Measurements from ENCODE around the gene EPC2. TPM values are rescaled to one million over a fixed set of nuclear protein-coding genes. Genes with fewer than 3 reads are reported as not detected.
A peak's percentile ranks its signal among the peaks of the same experiment; 100 is the strongest.
"Not testable (repeated sequence)": the region's sequence is repeated elsewhere in the genome, so short reads cannot be mapped to it uniquely, and the experiment has no call there.

Gene EPC2
- total RNA-seq, 1 donor from 2014 or later: 16.4 TPM

GRCh38 chr2:148730085-148730484 is 85.5 kb downstream of the EPC2 start:
- no peak for ATAC-seq

DNA sequence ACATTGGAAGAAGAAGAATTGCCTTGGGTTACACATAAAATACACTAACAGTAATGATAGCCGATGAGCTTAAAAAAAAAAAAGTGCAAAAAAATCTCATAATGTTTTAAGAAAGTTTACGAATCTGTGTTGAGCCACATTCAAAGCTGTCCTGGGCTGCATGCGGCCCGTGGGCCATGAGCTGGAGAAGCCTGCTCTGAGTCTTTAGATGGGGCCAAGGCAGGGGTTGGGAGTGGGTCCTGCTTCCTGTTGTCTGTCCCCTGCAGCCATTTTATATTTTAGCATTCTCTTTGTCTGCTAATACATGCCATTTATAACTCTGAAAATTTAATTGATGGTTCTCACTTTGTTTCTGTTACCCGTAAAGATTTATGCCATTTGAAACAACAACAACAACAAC is 93.2 kb downstream of the EPC2 start:
- no peak for ATAC-seq

DNA sequence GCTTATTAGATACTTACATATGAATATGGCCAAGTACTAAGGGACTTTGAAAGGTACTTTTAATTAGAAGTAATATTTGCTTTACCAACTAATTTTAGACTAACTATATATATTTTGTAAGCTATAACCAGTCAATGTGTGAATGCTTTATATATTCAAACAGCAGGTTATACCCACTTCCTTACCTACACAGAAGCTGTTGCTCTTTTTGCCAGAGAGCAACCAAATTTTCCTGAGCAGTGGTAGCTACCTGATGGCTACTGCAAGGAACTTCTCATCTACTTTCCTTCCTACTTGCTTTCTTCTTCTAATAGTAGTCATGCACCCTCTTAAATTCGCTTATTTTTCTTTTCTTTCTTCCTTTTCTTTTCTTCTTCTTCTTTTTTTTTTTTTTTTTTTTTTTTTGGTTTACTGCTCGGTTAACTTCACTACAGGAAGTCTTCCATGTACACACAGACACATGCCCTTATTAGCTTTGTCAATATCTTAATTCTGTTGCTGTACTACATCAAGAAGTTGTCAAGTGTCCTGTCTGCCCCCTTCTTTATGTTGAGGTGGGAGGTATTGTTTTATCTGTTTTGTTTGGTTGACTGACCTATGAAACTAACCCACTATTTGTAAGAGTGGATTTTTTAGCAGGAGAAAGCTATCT is 95.0 kb downstream of the EPC2 start:
- ATAC-seq: no peak

- ATAC-seq: no peak
These were observed 97.8 kb downstream of the EPC2 start for GRCh38 chr2:148742373-148742772.

GRCh38 chr2:148745151-148745851 is 100.8 kb downstream of the EPC2 start:
- no peak for ATAC-seq

DNA sequence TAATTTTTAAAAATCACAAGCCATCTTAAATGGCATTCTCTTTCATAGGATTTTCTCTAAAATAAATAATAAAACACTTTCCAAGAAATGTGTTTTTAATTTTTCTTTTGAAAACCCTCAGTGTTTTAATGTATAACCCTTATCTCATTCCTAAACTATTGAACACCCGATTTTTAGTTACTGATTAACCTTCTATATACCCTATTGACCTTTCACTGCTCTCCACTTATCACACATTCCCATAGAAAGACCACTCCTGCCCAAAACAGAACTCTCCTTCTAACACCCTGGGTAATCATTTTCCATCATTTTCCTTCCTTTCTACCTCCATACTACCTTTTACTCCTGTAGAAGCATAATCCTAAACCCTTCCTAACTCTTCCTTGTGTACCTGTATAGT is 102.4 kb downstream of the EPC2 start:
- ATAC-seq: no peak

DNA sequence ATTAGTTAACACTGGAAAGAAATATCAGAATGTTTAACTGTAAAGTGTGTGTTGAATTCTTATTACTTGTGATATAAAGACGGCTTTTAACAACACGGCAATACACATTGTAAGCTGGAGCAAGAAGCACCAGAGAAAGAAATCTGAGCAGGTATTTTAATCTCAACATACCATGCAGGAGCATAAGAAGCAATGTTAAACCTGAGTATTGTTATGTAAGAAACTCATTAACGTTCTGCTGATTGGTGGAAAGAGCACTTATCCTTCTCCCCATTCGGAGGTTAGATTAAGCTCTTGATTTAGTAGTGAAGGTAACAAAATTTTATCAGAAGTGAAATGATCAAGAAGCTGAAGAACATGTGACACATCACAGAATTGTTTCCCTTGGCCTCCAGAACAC is 107.4 kb downstream of the EPC2 start:
- no peak for ATAC-seq

- no peak for ATAC-seq
These were observed 108.4 kb downstream of the EPC2 start for GRCh38 chr2:148752977-148753376.

DNA sequence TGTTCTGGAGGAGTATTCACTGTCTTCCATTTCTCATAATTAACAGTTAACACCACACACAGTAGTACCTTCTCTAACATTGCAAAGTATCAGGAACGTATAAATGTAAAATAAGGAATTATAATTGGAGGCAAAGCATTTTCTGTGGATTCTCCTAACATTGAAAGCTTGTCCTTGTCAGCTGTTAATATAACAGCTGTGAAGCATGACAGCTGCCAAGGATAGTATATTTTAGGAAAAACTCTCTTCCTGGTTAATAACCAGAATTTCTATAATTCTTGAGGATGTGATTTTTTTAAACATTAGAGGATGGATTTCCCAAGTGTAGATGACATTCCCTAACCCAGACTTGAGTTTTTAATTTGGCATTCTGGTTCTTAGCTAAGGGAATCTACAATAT is 110.3 kb downstream of the EPC2 start:
- ATAC-seq: no peak

DNA sequence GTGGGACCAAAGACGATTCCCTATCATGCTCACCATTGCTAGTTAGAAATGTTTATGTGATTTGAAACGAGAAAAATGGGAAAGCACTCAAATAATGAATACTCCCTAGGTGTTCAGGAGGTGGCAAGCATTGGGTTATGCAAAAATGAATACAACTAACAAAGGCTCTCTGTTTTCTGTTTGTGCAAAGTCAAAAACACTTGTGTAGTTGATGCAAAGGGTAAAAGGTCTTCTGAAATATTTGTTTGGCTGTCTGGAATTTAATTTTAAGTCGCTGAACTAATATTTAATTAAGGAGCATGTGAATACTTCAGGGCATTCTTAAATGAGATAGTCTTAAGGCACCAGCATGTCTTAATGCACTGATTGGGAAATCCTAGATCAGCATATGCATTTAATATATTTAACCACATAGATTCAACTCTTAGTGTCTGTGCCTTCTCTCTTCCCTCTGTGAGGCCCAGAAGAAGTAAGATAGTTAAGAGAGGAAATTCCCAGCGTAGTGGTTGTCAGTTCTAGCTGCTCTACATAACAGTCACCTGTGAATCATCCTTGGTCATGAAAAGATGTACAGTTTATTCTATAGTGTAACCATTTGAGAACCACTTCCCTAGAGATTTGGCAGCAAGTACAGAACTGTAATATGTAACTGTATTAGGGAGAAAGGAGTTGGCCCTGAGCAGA is 111.9 kb downstream of the EPC2 start:
- peak; percentile 73 for ATAC-seq

- no peak for ATAC-seq
These were observed 120.3 kb downstream of the EPC2 start for GRCh38 chr2:148764815-148765214.

DNA sequence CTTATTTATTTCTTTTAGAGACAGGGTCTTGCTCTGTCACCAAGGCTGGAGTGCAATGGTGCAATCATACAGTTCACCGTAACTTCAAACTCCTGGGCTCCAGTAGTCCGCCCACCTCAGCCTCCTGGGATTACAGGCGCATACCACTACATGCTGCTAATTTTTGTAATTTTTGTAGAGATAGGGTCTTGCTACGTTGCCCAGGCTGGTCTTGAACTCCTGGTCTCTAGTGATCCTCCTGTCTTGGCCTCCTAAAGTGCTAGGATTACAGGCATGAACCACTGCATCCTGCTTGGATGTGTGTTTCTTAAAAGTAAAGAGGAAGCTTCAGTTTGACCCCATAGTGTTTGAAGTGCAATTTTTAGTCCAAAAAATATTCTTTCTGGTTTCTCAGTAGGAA is 125.5 kb downstream of the EPC2 start:
- ATAC-seq: no peak

DNA sequence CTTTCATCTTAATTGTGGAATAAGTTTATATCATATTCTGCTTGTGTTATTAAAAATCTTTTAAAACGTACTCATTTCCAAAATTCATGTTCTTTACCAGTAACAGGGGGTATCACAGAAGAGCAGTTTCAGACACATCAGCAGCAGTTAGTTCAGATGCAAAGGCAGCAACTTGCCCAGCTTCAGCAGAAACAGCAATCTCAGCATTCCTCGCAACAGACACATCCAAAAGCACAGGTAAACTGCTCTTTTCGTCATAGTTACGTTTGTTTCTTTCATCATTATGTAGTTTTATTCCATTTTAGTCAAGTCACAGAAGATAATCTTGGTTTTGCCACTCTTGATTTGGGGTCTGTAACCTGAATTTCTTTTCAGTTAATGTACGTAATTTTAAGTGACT is 137.0 kb downstream of the EPC2 start:
- no peak for ATAC-seq

- ATAC-seq: no peak
These were observed 144.5 kb downstream of the EPC2 start for GRCh38 chr2:148789059-148789458.

DNA sequence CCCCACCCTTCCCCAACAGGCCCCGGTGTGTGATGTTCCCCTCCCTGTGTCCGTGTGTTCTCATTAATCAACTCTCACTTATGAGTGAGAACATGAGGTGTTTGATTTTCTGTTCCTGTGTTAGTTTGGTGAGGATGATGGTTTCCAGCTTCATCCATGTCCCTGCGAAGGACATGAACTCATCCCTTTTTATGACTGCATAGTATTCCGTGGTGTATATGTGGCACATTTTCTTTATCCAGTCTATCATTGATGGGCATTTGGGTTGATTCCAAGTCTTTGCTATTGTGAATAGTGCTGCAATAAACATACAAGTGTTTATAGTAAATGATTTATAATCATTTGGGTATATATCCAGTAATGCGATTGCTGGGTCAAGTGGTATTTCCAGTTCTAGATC is 145.6 kb downstream of the EPC2 start:
- not testable (repeated sequence) for ATAC-seq

DNA sequence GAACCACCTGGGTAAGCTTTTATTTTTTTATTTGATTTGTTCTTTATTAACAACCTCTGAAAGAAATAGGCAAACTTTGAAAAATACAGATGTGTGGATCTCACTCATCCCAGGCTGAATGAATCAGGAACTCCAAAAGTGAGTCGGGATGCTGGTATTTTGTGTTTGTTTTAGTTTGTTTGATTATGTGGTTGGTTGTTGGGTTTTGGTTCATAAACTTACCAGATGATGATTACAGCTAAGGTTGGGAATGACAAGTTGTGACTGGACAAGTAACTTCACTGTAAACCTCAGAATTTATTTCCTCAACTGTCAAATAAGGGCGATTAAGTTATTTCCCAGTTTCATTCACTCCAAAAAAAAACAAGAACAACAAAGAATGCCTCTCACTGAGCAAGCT is 150.0 kb downstream of the EPC2 start:
- no peak for ATAC-seq

- ATAC-seq: no peak
These were observed 152.4 kb downstream of the EPC2 start for GRCh38 chr2:148796735-148797512.

DNA sequence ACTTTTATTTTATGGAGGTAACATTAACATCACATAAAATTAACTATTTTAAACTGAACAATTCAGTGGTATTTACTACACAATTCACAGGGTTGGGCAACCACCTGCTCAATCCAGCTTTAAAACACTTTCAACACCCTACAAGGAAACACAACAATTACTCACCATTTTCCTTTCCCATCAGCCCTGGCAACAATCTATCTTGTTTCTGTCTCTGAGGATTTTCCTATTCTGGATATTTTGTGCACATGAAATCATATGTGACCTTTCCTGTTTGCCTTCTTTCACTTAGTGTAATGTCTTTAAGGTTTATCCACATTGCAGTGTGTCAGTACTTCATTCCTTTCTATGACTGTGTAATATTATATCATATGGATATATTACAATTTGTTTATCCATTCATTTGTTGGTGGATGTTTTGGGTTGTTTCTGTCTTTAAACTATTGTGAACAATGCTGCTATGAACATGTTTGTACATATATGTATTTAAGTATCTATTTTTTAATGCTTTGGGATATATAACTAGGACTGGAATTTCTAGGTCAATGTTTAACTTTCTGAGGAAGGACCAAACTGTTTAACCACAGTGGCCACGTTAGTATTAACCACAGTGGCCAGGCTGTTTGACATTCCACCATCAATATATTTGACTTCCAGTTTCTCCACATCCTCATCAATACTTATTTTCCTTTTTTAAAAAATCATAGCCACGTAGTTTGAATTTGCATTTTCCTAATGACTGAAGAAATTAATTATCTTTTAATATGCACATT is 158.1 kb downstream of the EPC2 start:
- peak; percentile 94 for ATAC-seq

- ATAC-seq: no peak
These were observed 165.5 kb downstream of the EPC2 start for GRCh38 chr2:148810081-148810480.

- peak; percentile 45 for ATAC-seq
These were observed 167.8 kb downstream of the EPC2 start for GRCh38 chr2:148812306-148812705.

DNA sequence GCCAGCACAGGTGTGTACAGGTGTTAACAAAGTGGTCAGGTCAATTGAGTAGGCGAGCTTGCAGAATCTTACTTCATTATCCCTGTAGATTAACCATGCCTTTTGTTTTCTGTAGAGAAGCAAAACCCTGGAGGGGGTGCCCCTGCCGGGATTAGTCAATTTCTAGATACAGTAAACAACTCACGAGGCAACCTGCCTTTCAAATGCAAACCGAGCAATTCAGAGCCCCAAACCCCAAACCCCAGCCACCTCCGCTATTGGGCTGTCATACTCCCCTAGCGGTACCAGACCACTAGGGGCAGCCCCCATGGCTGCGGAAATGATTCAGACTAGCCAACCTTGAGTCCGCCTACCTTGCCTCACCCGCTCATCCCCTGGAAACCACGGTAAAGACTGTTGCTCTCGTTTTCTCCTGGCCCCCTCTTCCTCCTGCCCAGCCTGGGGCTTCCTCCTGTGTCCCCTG is 169.1 kb downstream of the EPC2 start:
- ATAC-seq: no peak

- ATAC-seq: no peak
These were observed 169.8 kb downstream of the EPC2 start for GRCh38 chr2:148814143-148814859.
